ENCODE measurements around the gene CREB1.
"Not testable (repeated sequence)": the region's sequence is repeated elsewhere in the genome, so short reads cannot be mapped to it uniquely, and the experiment has no call there.

The CREB1 gene

DNA sequence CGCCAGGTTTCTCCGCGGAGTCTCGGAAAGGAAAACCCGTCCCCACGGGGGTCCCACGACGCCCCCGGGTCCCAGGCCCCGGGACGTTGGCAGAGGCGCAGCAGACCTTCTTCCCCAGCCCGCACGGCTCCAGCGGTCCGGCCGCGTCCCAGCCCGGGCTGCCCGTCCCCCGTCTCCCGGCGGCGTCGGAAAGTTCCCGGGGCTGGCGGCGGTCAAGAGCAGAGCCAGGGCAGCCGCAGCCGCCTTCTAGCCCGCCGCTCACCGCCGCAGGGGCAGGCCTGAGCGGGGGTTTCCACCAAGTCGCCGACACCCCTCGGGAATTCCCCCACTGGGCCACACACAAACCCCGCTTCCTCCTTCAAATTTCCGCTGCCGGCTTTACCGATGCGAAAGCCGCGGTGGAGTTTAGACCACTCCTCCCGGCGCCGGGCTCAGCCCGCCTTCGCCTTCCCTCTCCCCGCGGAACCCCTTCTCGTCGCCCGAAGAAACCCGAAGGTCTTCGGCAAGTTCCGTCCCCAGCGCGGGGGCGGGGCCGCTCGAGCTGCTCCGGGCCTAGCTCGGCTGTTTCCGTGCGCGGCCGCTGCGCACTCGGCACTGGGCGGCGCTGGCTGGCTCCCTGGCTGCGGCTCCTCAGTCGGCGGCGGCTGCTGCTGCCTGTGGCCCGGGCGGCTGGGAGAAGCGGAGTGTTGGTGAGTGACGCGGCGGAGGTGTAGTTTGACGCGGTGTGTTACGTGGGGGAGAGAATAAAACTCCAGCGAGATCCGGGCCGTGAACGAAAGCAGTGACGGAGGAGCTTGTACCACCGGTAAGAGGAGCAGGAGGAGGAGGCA, at the start of gene CREB1:
CREB1 (plus strand) TSS at position 633 of the 830 bp plus-strand sequence. CDS start 25,674 bp downstream, outside the sequence.
- peak within 1 kb of the TSS; percentile 98 for H3K4me3 ChIP-seq (ENCODE audit: low read depth, low read length)

DNA sequence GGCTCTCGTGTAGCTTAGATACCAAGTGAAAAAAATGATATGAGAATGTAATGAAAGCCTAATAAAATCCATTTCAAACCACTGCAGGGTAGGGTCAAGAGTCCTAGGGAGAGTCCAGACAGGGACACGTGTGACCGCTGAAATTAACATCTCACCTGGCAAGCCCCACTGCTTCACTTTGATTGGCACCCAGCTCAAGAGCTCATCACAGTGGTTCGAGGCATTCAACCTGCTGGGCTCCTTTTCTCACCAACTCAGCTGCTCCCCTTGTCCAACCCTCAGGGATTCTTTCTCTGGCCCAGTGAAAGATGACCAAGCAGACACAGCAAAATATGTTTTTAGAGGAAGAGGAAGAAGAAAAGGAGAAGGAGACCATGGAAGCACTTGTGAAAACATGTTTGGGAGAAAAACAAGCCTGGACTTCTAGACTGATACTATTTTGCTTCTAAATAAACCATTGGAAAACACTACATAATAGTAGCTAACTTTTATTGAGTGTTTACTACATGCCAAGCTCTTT, 49.2 kb upstream of the CREB1 start:
- no peak overlapping the region for H3K4me3 ChIP-seq (ENCODE audit: low read depth, low read length)

DNA sequence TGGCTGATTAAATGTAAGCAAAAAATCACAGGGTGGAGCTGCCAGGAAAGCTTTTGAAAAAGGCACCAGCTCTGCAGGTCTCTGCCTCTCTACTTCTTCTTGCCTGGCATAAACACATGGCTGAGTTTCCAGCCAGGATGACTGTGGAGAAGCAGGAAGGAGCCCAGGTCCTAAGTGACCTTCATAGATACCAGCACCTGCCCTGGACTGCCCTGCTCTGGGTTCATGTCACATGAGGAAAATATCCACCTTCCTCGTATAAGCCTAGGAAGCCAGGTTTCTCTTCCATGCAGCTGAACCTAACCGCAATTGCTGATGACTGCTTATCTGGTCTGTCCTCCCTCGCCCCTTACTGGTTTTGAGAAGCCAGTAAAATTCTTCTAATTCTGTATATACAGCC, 47.8 kb upstream of the CREB1 start:
- H3K4me3 ChIP-seq (ENCODE audit: low read depth, low read length) = no peak overlapping the region

DNA sequence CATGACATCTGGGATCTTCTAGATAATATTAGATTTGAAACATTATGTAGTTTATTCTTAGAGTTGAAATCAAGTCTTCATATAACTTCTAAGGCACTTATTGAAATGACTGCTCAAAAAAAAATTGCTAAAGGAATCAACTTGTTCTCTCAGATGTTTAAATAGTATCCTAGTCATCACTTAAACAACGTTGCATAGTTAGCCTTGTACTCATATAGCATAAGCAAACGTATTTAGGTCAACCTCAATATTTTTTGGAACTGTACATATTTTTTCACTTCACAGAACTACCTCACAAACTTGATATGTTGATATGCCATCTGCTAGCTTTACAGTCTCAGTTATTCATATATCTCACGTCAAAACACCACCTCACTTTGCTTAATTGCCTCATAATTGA, 47.1 kb upstream of the CREB1 start:
- H3K4me3 ChIP-seq (ENCODE audit: low read depth, low read length) = no peak overlapping the region

DNA sequence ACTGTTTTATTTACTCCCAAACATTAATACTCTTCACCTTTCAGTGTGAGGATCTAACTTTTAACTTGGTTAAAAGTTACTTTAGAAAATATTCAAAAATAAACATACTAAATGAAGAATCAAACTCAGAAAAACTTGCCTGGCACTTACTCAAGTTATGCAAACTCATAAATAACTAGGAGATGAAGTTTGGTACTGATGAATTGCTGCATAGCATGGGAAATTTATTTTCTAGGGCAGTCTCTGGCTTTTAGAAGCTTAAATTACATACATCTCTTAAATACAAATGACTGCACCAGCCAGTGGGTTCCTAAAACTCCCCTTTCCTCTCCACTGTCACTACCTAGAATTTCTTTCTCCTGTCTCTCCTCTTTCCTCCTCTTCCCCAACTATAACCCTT, 46.7 kb upstream of the CREB1 start:
- H3K4me3 ChIP-seq (ENCODE audit: low read depth, low read length) = no peak overlapping the region

DNA sequence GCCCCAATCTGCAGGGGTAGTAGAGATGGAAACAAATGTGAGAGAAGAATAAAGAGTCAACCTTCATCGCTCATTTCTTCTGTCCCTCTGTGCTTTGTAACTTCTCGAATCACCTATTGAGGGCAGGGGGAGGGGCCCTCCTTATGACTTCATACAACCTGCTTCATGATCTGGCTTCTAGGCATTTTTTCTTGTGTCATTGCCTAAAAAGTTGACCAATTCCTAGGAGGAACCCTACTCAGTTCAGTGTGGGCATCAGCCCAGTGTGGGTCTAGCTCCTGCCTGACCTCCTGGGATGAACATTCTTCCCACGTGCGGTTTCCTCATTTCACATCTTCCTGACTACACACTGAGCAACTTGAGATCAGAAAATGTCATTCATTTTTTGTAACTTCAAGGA, 46.3 kb upstream of the CREB1 start:
- H3K4me3 ChIP-seq (ENCODE audit: low read depth, low read length) = no peak overlapping the region

DNA sequence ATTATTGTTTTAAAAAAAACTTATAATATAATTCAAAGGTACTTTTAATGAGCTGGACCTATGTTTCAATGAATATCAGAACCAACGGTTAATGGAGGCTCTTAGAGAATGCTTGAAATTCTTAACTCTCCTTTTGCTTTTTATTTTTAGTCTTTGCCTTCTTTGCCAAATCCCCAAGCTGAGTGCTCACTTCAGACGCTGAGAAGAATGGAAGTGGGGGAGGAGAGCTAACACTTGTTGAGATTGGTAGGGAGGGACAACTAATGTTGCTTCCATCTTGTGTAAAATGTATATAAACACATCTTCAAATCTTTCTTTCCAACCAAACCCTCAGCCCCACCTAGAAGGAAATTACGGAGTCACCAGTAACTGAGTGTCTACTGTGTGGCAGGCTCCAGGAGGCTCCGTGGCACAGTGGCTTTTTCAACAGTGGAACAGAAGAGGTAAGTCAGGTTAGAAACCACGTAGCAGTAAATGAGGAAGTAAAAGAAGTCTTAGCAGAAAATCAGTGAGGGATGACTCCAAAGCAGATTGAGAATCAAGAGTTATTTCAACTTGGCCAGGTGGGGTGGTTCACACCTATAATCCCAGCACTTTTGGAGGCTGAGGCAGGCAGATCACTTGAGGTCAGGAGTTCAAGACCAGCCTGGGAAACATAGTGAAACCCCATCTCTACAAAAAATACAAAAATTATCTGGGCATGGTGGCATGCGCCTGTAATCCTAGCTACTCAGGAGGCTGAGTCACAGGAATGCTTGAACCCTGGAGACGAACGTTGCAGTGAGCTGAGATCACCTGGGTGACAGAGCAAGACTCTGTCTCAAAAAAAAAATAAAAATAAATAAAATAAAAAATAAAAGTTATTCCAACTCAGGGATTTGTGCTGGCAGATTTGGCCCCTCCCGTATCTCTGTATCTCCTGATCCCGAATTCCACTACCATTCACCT, 45.0 kb upstream of the CREB1 start:
- H3K4me3 ChIP-seq (ENCODE audit: low read depth, low read length) = no peak overlapping the region

DNA sequence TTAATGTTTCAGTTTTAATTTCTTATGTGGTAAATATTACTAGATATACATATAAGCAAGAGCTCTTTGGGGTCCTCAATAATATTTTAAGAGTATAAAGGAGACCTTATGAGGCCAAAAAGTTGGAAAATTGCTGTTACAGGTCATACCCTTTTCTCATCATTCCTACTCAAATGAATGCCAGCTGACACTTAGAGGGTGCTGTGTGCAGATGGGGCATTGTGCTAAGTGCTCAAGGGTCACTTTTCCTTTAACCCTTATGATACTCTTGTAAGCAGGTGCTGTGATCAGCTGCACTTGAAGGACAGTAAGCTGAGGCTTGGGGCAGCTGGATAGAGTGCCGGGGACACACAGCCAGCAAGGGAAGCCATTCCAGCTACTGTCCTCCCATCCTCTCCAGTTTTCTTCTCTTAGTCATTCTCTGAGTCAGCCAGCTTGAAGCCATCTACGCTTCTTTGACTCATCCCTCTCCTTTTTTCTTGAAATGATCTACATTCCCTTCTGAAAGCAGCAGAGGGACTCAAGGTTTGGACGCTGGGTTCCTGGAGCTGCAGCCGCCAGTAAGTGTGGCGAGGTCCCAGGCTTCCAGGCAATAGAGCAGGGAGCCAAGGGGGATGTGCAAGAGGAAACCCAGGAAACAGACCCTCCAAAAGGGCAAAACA, 42.0 kb upstream of the CREB1 start:
- H3K4me3 ChIP-seq (ENCODE audit: low read depth, low read length) = no peak overlapping the region

DNA sequence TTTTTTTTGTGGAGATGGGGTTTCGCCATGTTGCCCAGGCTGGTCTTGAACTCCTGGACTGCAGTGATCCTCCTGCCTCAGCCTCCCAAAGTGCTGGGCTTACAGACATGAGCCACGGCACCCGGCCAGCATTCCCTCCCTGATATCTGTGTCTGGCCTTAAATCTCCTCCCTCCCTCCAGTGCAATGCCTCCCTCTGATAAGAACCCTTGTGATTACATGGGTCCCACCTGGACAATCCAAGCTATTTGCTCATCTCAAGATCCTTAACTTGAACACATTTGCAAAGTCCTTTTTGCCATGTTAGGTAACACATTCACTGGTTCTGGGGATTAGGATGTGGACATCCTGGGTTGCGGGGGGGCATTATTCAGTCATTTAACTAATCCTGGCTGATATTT, 40.5 kb upstream of the CREB1 start:
- no peak overlapping the region for H3K4me3 ChIP-seq (ENCODE audit: low read depth, low read length)

DNA sequence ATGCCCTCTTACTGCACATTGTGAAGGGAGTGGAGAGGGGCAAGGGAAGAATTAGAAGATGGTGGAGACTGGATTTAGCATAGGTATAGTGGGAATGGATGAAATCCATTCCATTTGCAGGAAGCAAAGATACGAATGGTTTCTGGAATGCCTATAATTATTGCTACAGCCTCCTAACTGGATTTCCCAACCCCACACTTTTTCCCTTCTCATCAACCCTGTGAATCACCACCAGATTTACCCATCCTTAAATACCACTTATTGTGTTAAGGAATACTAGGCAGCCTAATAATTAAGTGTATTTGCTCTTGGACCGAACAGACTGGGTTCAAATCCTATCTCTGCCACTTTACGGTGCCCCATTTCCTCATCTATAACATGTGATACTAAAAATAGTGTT, 39.3 kb upstream of the CREB1 start:
- H3K4me3 ChIP-seq (ENCODE audit: low read depth, low read length) = no peak overlapping the region

DNA sequence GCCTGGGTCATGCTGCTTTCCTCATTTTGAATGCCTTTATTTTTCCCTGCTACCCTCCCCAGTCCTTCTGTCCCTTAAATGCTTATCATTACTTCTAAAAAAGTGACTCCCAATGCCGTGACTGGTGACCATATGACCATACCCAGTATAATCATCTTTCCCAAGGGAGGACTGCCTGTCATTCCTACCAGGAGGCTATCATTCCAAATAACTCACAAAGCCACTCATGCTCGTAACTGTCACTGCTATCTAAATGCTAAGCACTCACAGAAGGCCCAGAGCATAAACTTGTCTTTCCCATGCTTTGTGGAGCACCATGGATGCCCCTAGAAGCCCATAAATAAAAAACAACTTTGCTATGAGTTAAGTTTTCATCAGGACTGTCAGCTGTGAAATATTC, 38.7 kb upstream of the CREB1 start:
- H3K4me3 ChIP-seq (ENCODE audit: low read depth, low read length) = no peak overlapping the region

DNA sequence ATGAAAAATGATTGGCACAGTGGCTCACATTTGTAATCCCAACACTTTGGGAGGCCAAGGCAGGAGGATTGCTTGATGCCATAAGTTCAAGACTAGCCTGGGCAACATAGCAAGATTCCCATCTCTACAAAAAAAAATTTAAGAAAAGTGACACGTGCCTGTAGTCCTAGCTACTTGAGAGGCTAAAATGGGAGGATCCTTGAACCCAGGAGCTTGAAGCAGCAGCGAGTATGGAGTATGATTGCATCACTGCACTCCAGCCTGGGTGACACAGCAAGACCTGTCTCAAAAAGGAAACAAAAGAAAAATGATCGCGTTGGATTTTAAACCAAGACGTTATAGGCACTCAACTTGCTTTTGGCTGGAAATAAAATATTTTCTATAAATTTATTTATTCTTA, 37.8 kb upstream of the CREB1 start:
- H3K4me3 ChIP-seq (ENCODE audit: low read depth, low read length) = no peak overlapping the region

DNA sequence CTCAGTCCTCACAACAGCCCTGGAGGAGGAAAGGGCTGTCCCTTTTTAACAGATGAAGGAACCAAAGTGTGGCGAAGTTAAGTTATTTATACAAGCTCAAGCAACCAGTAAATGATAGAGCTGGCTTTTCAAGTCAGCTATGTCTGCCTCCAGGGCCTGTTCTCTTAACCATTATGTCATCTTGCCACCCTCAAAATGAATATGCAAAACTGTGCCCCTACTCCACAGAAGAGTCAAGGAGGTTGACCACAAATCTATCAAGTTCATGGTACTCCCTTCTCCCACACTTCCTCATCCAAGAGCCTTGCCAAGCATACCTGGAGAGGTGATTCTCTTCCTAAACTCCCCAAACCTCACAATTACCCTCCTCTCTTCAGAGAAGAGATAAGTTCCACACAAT, 37.3 kb upstream of the CREB1 start:
- no peak overlapping the region for H3K4me3 ChIP-seq (ENCODE audit: low read depth, low read length)

DNA sequence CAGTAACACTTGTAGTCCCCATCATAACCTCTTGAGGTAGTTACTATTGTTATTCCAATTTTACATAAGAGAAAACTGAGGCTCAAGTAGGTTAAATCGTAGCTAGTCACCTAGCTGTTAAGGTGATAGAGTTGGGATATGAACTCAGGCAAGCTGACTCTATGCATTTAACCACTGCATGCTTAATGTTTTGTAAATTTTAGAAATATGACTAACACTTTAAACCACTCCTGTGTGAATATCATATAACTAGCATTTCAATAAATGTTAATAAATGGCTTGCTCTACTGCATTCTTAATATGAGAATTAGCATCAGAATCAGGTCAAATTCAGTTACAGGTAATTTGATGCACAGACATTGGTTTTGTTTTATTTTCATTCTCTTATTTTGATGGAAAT, 35.6 kb upstream of the CREB1 start:
- no peak overlapping the region for H3K4me3 ChIP-seq (ENCODE audit: low read depth, low read length)

DNA sequence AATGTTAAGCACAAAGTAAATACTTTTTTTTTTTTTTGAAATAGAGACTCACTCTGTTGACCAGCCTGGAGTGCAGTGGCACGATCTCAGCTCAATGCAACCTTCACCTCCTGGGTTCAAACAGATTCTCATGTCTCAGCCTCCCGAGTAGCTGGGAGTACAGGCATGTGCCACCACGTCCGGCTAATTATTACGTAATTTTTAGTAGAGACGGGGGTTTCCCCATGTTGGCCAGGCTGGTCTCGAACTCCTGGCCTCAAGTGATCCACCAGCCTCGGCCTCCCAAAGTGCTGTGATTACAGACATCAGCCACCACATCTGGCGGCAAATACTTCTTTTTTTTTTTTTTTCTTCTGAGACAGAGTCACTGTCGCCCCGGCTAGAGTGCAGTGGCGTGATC, 32.8 kb upstream of the CREB1 start:
- H3K4me3 ChIP-seq (ENCODE audit: low read depth, low read length) = not testable (repeated sequence)

DNA sequence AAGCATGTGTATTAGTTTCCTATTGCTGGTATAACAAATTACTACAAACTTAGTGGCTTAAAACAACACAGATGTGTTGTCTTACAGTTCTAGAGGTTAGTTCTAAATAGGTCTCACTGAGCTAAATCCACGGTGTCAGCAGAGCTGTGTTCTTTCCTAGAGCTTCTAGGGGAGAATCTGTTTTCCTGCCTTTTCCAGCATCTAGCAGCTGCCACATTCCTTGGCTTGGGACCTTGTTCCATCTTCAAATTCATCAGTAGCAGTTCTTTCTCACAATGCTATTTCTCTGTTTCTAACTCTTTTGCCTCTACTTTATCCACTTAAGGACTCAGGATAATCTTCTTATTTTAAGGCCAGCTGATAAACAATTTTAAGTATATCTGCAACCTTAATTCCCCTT, 32.2 kb upstream of the CREB1 start:
- H3K4me3 ChIP-seq (ENCODE audit: low read depth, low read length) = no peak overlapping the region

DNA sequence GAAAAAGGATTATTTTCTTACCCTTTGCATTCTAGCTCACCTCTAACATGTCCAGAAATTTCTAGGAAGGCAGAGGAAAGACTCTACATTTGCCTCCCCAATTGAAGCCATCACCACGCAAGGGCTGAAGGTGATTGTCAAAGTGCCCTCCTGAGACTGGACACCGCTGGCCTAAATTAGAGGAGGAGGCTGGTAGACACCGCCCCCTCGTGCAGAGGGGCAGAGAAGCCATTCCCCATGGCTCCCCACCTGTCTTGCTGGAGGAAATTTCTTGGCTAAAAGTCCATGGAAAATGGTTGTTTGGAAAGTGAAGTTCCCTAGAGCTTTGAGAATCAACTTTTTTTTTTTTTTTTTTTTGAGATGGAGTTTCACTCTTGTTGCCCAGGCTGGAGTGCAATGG, 31.3 kb upstream of the CREB1 start:
- no peak overlapping the region for H3K4me3 ChIP-seq (ENCODE audit: low read depth, low read length)

DNA sequence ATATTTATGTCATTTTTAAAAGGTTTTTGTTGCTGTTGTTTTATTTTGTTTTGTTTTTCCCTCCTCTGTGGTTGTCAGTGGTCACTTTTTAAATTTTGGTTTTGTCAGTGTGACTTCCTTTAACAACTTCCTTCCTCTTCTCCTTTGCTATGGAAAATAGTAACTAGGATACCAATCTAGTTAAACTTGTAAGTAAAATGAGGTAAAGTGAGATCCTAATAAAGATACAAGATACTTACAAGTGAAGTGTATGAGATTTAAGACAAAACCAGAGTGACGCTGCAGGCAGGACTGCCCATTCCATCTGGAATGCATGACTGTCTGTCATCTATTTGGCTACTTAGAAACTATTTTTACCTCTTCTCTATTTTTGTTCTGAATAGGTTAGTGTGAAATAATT, 30.6 kb upstream of the CREB1 start:
- no peak overlapping the region for H3K4me3 ChIP-seq (ENCODE audit: low read depth, low read length)

DNA sequence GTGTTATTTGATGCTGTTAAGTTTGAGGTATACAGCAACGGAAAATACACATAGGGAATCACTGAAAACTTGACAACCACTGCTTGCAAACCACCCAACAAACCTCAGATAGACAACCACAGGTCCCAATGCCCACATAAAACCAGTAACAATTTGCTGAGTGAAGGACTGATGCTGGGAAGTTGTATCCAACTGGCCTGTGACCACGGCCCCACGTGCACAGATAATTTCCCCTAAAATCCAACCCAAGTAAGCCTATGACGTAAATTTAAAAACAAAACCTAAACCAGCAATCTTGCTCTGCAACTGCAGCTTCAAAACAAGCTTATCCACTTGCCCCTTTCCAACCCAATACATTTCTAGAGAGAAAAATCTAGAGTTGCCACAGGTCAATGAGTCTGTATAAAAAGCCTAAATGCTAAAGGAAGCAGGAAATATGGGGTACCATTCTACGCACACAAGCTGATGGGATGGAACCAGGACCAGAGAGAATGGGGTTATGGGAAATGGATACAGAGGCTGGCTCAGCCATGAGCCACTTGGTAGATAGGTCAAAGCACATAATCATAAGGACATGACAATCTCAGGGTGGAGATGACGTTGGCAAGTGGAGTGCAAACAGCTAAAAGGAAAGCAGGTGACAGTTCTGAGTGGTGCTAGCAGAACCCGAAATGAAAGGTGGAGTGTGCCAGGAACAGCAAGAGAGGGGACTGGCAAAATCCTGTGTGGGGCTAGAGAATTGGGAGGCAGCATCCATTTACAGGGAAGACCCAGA, 27.8 kb upstream of the CREB1 start:
- no peak overlapping the region for H3K4me3 ChIP-seq (ENCODE audit: low read depth, low read length)

DNA sequence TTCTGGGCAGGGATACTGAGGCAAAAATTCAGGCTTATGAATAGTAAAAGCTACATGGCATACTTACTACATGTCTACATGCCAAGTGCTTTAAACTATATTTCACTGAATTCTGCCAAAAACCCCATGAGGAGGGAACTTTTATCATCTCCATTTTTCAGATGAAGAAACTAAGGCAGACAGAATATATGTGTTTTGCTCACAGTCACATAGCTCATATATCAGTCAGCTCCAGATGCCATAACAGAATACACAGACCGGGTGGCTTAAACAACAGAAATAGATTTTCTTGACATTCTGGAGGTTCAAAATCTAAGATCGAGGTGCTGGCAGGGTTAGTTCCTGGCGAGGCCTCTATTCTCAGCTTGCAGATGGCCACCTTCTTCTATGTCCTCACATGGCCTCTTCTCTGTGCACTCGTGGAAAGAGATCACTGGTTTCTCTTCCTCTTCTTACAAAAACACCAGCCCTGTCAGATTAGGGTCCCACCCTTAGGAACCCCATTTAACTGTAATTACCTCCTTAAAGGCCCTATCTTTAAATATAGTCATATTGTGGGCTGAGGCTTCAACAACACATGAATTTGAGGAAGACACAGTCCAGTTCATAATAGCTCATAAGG, 27.1 kb upstream of the CREB1 start:
- H3K4me3 ChIP-seq (ENCODE audit: low read depth, low read length) = no peak overlapping the region
